Measurements from ENCODE around the gene TIMM17A.

DNA sequence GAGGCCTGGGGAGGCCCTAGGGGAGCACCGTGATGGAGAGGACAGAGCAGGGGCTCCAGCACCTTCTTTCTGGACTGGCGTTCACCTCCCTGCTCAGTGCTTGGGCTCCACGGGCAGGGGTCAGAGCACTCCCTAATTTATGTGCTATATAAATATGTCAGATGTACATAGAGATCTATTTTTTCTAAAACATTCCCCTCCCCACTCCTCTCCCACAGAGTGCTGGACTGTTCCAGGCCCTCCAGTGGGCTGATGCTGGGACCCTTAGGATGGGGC is 60.3 kb downstream of the TIMM17A start:
- TF ChIP-seq CTCF (optimal IDR thresholded peaks at IDR 0.05 in 1 of 3, IDR thresholded peaks at IDR 0.05 in 1 of 3, conservative IDR thresholded peaks at IDR 0.05 in 1 of 3; ENCODE audit: extremely low read depth in 1 of 3, insufficient read depth in 2 of 3, low read length in 3 of 3) (no peak), EZH2 (IDR thresholded peaks at IDR 0.05; ENCODE audit: low read length) (no peak)
